ENCODE results near the gene RIPK1.
"Not testable (repeated sequence)": the region's sequence is repeated elsewhere in the genome, so short reads cannot be mapped to it uniquely, and the experiment has no call there.

The RIPK1 gene

DNA sequence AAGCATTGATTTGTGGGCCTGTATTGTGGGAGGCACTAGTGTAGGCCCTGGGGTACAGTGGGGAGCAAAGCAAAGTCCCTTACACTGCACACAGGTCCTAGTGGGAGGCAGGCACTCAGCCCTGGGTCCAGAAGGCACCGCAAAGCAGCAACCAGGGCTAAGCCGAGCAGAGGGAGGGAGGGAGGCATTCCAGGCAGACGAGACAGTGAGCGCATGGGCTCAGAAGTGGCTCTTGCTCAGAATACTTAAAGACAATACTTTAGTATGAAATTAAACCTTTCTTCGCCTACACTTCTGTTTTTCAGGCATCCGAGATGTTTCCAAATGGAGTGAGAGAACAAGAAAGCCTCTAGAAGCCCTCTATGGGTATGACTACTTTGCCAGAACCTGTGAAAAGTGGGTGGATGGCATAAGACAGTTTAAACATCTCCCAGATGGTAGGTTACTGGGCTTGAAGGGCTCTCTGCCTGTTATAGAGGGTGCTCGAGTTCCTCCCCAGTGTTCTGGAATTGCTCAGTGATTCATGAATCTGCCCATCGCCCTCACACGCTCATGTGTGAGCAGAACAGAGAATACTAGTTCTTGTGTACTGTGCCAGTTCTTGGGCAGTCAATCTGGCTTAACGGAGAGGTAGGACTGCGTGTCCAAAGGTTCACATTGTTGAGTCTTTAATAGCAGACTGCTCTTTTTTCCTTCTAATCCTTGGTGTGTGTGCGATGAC, 68.9 kb downstream of the RIPK1 start:
- no peak for DNase-seq

DNA sequence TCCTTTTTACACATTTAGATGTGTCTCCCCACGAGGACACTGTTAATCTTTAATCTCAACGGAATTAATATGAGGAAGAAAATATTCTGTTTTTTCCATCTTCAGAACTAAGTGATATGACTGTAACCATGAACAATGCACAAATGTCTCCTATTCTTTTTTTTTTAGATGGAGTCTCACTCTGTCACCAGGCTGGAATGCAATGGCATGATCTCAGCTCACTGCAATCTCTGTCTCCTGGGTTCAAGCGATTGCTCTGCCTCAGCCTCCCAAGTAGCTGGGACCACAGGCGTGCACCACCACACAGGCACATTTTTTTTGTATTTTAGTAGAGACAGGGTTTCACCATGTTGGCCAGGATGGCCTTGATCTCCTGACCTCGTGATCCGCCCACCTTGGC, 69.6 kb downstream of the RIPK1 start:
- not testable (repeated sequence) for DNase-seq

DNA sequence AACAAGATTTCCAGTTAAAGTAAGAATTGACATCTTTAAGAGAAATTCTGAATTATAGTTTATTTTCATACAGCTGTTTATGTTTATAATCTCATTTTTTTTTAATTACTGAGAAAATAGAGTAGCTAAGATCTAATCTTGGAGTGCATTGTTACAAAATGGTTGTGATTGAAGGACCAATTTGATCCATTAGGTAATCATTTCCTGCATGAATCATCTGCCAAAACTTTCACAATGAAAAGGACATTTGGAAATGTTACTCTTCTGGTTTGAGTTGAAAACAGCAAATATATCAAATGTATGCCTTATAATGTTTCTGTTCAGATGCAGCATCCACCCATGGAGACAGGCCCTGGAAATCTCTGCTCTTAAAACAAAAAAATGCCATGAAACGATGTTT, 70.0 kb downstream of the RIPK1 start:
- no peak for DNase-seq

DNA sequence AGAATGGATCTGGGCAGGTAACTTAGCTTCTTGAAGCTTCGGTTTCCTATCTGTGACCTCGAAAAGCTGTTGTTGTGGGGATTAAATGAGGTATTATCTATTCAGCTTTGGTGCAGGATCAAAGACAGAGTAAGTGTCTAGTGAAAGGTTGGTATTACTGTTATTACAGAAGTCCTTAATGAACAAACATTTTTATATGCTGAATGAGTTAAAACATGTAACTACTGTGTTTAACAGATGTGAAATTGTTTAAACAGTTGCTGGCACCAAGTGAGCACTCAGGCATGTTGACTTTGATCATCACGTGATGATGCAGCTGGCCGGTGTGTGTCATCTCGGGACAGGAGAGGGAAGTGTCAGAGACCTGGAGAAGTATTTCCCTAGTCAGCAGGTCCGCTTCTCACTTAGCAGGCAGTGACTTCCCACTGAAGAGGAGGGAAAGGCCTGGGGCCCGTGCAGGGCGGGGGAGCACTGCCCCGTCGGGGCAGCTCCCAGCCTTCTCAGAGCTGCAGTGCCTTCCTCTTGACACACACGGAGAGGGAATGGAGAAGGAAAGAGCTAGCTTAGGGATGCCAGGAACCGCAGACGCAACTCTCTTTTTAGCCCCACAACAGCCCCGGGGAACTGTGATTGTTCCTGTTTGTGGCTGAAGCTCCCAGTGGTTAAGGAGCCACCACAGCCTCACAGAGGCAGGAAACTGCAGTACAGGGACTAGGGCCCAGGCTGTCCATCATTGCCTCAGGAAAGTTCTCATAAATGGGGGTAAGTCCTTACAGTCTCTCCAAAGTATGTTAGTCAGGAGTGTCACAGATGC, 71.0 kb downstream of the RIPK1 start:
- DNase-seq = no peak

DNA sequence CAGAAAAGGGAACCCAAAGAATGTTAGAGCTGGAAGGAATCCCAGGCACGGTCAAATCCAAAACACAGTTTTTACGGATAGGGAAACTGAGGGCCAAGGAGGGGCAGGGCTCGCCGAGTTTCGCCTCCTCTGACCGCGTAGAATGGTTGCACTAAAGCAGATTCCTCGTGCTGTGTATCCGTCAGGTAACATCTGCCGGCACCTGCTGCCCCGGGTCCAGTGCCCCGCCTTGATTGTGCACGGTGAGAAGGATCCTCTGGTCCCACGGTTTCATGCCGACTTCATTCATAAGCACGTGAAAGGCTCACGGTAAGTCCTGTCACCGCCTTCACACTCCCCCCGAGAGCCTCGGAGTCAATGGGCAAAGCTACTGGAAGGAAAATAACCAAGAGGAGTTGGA, 71.9 kb downstream of the RIPK1 start:
- no peak for DNase-seq

DNA sequence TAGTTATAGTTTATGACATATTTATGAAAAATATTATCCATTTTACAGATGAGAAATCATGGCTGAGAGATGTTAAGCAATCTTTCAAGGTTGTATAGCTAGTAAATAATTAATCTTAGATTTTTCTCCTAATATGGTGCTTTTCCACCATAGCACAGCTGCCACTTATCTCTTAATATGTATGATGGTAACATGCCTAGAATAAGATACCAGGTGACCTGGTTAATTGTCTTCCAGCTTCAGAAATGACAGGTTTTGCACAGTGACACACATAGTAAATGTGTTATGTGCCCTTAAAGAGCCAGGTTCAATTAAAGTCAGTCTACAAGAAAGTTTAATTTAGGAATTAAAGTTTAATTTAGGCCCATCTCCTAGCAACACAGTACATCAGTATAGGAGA, 74.2 kb downstream of the RIPK1 start:
- DNase-seq = no peak

DNA sequence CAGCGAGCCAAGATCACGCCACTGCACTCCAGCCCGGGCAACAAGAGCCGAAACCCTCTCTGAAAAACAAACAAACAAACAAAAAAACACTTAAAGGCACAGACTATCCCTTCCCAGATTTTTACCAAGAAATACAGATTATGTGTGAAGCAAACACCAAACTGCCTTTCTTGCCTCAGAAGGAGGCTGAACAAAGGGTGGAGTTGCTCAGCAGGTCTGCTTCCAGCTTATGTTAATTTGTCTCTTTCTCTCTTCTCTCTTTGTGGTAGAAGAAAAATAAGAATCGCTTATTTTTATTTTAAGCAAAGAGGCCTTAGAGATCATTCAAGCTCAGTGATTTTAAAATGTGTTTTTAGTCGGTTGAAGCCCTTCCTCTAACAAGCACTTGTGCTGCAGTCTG, 74.9 kb downstream of the RIPK1 start:
- DNase-seq = no peak

DNA sequence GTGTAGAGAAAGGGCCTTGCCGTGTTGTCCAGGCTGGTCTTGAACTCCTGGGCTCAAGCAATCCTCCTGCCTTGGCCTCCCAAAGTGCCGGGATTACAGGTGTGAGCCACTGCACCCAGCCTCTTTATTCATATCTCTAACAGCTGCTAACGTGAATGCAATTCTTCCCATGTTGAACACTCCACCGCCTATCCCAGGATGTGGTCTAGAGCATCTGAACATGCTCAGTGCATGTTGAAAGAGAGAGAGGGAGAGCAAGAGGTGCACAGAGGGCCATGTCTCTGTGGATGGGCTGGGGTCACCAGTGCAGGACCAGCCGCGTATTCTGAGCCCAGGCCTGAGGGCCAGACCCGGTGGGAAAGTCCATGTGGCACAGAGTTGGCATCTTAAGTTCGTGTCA, 76.3 kb downstream of the RIPK1 start:
- DNase-seq = no peak

DNA sequence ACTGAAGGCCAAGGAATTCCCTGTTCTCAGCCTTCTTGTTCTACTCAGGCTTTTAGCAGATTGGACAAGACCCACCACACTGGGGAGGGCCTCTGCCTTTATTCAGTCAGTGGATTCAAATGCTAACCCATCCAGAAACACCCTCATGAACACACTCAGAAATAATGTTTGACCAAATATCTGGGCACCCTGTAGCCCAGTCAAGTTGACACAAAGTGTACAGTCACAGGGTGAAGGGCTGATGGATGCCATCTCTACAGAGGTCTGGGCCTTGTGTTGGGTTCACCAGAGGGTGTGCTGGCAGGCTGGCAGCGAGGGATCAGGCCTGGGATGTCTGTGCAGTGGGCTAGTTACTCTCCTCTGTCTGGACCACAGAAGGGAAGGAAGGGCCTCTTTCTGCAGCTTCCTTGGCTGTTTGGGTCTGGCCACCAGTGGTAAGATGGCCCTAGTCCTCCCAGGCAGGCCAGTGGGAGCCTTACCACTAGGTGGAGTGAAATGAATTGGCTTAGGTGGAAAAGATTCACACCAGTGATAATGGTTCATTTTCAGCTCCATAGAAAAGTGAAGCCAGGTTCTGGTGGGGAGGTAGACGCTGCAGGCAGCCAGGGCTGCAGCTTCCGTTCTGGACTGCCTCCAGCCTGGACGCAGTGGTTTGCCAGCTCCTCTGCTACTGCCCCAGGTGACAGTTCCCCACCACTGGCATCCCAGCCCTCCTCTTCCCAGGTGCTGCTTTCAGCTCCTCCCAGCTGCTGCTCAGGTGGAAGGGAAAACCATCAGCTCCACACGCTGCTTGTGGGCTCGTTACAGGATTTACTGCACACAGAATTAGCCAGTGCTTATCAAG, 79.8 kb downstream of the RIPK1 start:
- DNase-seq = no peak

DNA sequence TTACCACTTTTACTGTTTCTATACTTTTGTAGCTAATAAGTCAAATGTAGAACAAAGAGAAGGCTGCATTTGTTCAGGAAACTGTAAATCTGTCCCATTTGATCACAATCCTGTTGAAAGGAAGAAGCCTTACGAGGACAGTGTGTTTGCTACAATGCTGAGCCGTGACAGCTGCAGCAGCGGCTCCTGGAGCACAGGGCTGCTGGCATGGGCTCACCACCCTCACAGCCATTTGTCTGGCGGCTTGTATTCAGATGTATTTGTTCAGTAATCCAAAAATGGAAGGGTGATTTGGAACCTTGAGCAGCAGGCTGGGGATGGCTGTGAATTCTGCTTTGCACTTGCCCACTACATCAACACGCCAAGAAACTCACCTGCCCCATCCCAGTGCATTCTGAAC, 83.4 kb downstream of the RIPK1 start:
- no peak for DNase-seq

DNA sequence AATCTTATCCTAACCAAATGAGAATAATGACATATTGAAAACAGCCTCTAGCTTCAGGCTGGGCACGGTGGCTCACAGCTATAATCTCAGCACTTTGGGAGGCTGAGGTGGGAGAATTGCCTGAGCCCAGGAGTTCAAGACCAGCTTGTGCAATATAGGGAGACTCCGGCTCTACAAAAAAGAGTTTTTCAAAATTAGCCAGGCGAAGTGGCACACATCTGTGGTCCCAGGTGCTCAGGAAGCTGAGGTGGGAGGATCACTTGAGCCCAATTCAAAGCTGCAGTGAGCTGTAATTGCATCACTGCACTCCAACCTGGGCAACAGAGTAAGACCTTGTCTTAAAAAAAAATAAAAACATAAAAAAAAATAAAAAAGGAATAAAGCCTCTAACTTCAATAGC, 84.4 kb downstream of the RIPK1 start:
- no peak for DNase-seq

DNA sequence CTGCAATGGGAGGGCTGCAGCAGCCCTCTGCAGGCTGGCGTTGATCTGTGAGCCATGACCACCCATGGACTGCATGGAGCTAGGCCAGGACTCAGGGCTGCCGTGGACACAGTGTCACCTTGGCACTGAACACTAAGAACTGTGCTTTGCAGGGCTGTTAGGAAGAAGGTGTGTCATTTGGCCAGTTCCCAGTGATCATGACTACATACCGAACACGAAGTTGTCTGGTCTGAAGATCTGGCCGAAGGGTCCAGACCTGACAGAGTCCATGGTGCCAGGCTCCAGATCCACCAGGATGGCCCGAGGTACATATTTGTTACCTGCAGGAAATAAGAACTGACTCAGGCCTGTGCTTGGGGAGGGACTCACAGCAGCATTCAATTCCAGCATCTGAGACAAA, 87.1 kb downstream of the RIPK1 start:
- not testable (repeated sequence) for DNase-seq

DNA sequence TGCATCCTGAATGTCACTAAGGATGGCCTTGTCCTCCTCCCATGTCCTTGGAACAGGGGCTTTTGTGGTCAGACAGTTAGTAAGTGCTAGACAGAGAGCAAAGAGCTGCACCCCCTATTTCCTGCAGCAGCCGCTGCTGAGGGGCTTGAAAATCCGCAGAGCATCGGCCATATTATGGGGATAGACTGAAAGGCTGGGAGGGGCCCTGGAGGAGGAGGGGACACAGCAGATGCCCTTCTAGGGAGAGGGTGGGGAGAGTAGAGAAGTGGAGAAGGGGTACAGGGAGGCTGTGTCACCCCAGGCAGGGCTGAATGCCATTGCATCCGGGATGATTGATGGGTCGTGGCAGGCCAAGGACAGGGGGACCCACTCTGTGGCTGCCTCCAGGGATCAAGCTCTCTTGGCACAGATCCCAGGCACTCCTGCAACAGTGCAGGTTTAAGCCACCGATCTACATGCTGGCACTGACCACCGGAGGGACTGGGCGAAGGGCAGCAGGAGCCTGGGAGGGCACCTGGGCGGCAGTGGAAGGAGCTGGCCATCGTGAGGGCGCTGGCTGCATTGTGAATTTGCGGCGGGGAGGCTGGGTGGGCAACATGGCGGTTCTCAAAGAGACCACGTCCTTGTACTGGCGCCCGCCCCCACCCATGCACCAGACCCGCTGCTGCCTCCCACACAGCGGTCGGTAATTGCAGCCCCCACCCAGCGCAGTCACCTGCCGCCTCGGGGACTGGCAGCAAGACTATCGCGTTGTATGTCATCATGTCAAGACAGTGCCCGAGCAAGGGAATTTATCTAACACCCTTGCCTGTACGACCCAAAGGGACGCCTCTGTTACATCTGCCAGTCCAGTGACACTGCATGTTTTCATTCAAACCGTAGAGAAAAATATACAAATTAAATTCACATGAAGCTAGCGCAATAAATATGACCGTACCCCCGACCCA, 88.2 kb downstream of the RIPK1 start:
- DNase-seq = peak in 3 of 5 donors; percentile 8 to 12 (median 10)

DNA sequence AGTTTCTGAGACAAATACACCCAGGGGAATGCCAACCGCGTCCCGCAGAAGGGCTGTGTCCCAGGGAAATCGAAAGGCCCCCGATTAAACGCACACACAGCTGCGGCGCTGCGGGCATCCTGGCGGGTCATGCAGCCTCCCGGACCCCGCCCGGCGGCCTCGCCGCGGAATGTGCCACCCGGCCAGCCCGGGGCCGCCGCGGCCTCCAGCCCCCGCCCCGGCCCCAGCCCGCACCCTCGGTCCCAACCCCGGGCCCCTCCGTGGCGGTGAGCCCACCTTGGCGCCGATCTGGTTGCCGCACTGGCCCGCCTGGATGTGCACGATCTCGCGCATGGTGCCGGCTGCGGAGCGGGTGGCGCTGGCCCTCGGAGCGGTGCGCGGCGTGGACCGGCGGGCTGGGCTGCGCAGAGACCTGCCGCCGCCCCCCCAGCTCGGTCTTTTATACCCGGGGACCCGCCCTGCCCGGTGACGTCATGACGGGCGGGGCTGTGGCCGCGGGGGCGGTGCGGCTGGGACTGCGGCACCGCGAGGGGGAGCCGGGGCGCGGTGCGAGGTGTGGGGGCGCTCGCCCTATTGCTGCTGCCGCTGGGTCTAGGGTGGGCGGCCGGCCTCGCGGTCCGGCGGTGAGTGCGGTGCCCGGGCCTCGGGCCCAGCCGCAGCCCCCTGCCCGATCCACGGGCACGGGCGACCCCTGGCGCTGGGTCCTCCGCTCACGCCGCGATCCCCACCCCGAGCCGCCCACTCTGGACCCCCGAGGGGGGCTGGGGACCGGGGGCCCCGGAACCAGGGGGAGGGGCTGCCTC, 89.0 kb downstream of the RIPK1 start, which contains the start of gene TUBB2A:
TSS of gene TUBB2A (minus strand) at position 414 of the 803 bp plus-strand sequence. CDS start at position 333, 81 bp downstream.
- peak; percentile 72 to 88 (median 82) for DNase-seq

DNA sequence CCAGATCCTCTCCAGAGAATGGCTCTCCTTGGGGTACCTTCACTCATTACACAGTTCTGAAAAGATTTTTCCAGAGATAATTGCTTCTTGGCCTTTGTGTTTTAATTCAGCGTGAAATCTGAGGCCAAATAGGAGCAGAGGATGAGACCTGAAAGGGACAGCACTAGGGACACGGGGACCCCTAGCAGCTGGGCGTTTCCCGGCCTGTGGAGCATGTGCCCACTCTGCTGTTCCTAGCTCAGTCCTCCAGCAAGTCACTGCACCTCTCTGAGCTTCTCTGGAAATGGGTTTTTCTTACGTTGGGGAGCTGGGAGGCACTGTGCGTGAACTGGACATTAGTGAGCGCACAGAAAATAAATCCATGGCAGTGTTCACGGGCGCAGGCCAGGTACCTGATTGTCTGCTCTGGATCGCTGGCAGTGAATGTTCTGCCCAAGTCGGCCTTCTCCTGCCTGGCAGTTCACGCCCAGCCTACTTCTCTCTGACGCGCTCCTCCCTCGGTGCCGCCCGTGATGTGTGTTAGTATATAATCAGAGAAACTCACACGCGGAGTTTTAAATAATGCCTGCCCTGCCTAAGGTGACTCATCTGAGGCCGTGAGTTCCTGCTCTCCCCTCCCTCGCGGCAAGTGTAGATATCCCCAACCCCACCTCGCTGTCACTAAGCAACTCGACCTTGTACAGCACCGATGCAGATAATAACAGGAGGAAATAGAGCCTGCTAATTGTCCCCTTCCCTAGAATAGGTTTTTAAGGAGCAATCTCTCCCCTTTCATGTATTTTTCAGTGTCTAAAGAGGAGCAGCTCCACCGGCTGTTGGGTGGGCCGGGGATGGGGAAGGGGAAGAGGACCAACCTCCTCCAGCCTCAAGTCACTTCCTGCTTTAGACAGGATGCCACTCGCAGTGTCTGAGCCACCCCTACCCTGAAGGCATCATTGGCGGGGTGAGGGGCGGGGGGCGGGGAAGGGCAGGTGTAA, 91.8 kb downstream of the RIPK1 start:
- peak; percentile 17 to 67 (median 59) for DNase-seq

DNA sequence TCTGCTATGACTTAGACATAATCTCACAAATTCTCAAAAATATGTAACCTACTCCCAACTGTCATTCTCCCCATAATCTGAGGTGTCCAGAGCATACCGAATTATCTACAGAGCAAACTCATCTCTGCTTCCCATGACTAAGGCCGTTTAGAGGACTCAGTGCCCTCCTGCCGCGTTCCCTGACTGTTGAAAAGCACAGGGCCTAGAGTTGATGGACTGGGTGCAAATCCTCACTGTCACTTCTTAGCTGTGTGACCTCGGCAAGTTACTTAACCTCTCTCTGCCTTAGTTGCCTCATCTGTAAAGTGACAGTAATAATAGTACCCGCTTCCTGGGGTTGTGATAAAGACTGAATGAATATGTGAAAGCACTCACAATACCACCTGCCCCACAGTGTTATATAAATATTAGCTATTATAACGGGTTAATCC, 93.8 kb downstream of the RIPK1 start:
- peak in 1 of 5 donors; percentile 15 for DNase-seq

DNA sequence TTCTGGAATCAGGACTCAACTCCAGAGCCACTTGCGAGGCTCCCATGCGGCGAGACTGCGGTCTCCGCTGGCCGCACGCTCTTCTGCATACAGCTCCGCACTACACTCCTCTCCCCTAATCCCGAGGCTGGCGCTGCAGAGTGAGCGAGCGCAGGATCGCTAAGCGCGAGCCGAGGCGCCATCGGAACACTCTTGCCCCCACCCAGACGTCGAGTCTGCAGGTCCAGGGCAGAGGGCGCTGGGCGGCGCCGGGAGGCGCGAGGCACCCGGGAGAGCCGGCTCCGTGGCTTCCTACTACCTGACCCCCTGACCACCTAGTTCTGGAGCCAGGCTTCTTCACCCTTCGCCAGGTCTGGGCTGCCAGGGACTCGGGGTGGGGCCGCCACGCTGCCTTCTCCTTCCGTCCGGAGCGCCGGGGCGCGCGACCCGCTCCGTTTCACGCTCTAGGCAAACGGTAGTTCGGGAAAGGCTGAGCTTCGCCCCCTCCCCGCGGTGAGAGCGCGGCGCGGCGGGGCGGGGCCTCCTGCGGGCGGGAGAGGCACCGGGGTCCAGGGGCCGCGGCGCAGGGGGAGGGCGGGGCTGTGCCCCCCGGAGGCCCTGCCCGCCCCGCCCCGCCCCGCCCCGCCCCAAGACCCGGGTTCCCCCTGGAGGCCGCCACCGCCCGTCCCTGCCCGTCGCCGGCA, 94.4 kb downstream of the RIPK1 start:
- DNase-seq = peak; percentile 44 to 68 (median 51)

DNA sequence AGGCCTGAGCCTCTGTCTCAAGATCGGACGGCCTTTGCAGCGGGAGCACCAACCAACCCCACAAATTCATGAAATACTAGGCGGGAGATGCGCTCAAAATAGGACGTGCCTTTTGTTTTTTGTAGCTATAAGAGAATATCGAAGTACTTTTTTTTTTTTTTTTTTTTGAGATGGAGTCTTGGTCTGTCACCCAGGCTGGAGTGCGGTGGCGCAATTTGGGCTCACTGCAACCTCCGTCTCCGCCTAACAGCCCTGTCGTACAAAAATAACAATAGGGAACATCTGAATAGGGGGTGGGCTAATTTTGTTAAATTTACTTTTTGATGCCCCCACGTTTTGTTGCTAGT, 94.9 kb downstream of the RIPK1 start:
- no peak for DNase-seq

DNA sequence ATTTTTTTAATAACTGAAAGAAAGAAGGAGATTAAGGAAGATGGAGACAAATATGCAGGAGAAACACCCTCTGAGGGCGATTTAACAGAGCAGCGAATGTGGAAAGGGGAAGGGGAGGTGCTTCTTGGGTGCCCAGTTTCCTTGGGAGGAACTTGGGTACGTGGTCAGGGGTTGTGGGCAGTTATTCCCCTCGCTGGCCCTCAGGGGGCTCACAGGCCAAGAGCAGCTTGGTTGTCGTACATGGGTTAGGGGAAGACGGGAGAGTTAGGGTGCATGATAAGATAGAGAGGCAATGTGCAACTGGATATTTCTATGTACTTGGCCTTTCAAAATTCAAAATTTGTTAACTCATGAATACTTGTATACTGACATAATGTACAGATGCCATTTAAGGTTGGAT, 96.1 kb downstream of the RIPK1 start:
- DNase-seq = no peak

All from T-helper 1 cell (primary cell).